ENCODE data around the gene OR10V1. TPM values are rescaled to one million over a fixed set of nuclear protein-coding genes. Genes with fewer than 3 reads are reported as not detected.

Gene OR10V1
- total RNA-seq, 1 donor from 2014 or later, result not detected

DNA sequence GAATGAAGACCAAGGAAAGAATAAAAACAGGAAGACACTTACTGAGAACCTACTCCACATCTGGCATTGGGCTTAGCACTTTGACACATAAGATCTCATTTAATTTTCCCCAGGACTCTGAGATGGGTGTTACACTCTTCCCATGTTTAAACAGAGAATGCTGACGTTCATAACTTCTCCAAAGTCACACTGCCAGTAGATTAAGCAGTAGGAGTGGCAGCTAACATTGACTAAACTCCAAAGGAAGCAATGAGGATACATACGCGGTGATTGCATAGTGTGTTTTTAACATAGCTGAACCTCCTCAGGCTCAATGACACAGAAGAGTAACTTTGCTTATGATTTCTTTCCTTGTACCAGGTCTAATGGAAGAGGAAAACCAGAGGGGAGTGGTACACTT, 14.5 kb upstream of the OR10V1 start:
- Histone ChIP-seq H3K9me3 (replicated peaks) (no peaks in the 10 kb centered on the region), H3K4me1 (no peaks in the 10 kb centered on the region), H3K27me3 (ENCODE audit: low read depth) (peaks cover under 1% of the 10 kb centered on the region), H3K4me3 (no peak overlapping the region), H3K27ac (replicated peaks) (no peak overlapping the region), H3K36me3 (no peaks in the 10 kb centered on the region)
- no peak for TF ChIP-seq CTCF (IDR thresholded peaks at IDR 0.05; ENCODE audit: borderline replicate concordance)
- intact Hi-C loops (cut with micrococcal nuclease), result no loop called here
- no peak for DNase-seq

DNA sequence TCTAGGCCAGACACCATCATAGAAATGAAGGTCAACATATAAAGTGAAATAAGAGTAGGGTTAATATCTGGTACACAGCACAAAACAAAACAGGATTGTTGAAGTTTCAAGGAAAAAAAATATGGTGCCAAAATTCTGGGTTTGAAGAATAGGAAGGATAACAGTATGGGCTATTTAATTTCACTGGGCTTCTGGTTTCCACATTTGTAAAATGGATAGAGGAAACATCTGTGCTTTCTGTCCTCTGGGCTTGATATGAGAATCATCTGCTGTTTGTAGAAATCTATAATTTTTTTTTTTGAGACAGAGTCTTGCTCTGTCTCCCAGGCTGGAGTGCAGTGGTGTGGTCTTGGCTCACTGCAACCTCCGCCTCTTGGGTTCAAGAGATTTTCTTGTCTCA, 13.8 kb upstream of the OR10V1 start:
- H3K4me3 ChIP-seq, result no peak overlapping the region
- no peak for TF ChIP-seq CTCF (IDR thresholded peaks at IDR 0.05; ENCODE audit: borderline replicate concordance)

GRCh38 chr11:59724066-59724465, 10.4 kb upstream of the OR10V1 start:
- no peak for TF ChIP-seq CTCF (IDR thresholded peaks at IDR 0.05; ENCODE audit: borderline replicate concordance)
- DNase-seq, result no peak
- H3K27me3 ChIP-seq (ENCODE audit: low read depth), result peaks cover 15% of the 10 kb centered on the region
- H3K27ac ChIP-seq (replicated peaks), result no peak overlapping the region
- no peak overlapping the region for H3K4me3 ChIP-seq
- H3K4me1 ChIP-seq, result no peaks in the 10 kb centered on the region
- no peaks in the 10 kb centered on the region for H3K36me3 ChIP-seq
- H3K9me3 ChIP-seq (replicated peaks), result no peaks in the 10 kb centered on the region
- intact Hi-C loops (cut with micrococcal nuclease), result no loop called here

More for the DNA sequence above, 13.8 kb upstream of the OR10V1 start:
- no peaks in the 10 kb centered on the region for H3K9me3 ChIP-seq (replicated peaks)
- intact Hi-C loops (cut with micrococcal nuclease), result no loop called here
- DNase-seq, result no peak
- peaks cover 4% of the 10 kb centered on the region for H3K27me3 ChIP-seq (ENCODE audit: low read depth)
- no peak overlapping the region for H3K27ac ChIP-seq (replicated peaks)
- no peaks in the 10 kb centered on the region for H3K36me3 ChIP-seq
- no peaks in the 10 kb centered on the region for H3K4me1 ChIP-seq

- no peak for DNase-seq
Observed at GRCh38 chr11:59719556-59719955, 5.9 kb upstream of the OR10V1 start.

DNA sequence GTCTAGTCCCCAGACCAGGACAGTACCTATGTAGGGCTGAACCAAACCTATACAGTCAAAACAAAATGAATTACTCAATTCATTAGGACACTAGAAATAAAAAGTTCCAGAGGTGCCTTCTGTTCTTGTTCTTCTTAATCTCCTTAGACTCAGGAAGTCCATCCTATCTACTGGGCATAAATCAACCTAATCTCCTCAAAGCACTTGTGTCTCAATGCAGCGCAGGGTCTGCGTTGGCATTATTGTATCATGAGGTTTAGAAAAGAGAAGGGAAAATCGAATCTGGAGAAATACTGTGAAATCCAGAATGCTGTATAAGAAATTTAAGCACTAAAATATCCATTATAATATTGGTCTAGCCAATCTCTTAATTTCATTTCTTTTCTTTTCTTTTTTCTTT, 2.4 kb upstream of the OR10V1 start:
- Histone ChIP-seq H3K9me3 (replicated peaks) (no peaks in the 10 kb centered on the region), H3K4me1 (no peaks in the 10 kb centered on the region), H3K36me3 (no peaks in the 10 kb centered on the region), H3K27ac (replicated peaks) (no peak overlapping the region), H3K4me3 (no peak overlapping the region), H3K27me3 (ENCODE audit: low read depth) (peaks cover 16% of the 10 kb centered on the region)
- DNase-seq, result no peak
- intact Hi-C loops (cut with micrococcal nuclease), result no loop called here
- no peak for TF ChIP-seq CTCF (IDR thresholded peaks at IDR 0.05; ENCODE audit: borderline replicate concordance)

More at GRCh38 chr11:59719556-59719955, 5.9 kb upstream of the OR10V1 start:
- no peaks in the 10 kb centered on the region for H3K9me3 ChIP-seq (replicated peaks)
- peaks cover 24% of the 10 kb centered on the region for H3K27me3 ChIP-seq (ENCODE audit: low read depth)
- no peaks in the 10 kb centered on the region for H3K4me1 ChIP-seq
- no peak overlapping the region for H3K27ac ChIP-seq (replicated peaks)
- no peaks in the 10 kb centered on the region for H3K36me3 ChIP-seq
- H3K4me3 ChIP-seq, result no peak overlapping the region
- intact Hi-C loops (cut with micrococcal nuclease), result no loop called here
- TF ChIP-seq CTCF (IDR thresholded peaks at IDR 0.05; ENCODE audit: borderline replicate concordance), result no peak
